GM12878 (cell line): ENCODE data around the gene NMT1.
A peak's percentile ranks its signal among the peaks of the same experiment; 100 is the strongest.

Experiments
- CEBPB ChIP-seq, 2 experiments: fragments of 150-350 bp in 1 of 2; IDR thresholded peaks; 2 replicates each; pipeline ENCODE4 v1.6.1; 2012 to 2014; ENCODE audit warnings: low read depth in 2 of 2, low read length in 2 of 2, borderline replicate concordance in 1 of 2, inconsistent platforms in 1 of 2
- CREM ChIP-seq: IDR thresholded peaks from 2 replicates; pipeline ENCODE4 v1.6.1; 2014; ENCODE audit warnings: antibody characterized with exemption, low read depth
- CTCF ChIP-seq, 3 experiments: IDR thresholded peaks in 2 of 3; conservative IDR thresholded peaks in 1 of 3; 2 replicates each; pipeline ENCODE4 v1.5.1; 2011; ENCODE audit warnings: low read depth in 3 of 3, low read length in 3 of 3, mild to moderate bottlenecking in 3 of 3, control low read depth in 2 of 3, moderate library complexity in 2 of 3, inconsistent platforms in 1 of 3, mixed read lengths in 1 of 3; ENCODE audit not compliant: control insufficient read depth in 2 of 3, insufficient read depth in 1 of 3; ENCODE audit errors: extremely low read depth in 1 of 3
- MAX ChIP-seq: IDR thresholded peaks from 2 replicates; pipeline ENCODE4 v1.6.1; 2012; ENCODE audit warnings: low read depth, low read length, improper control_type of control experiment
- POLR2A ChIP-seq: IDR thresholded peaks from 2 replicates; pipeline ENCODE4 v1.6.1; 2011; ENCODE audit warnings: low read depth, mild to moderate bottlenecking, low read length
- SRF ChIP-seq, 2 experiments: IDR thresholded peaks; 2 replicates each; pipeline ENCODE4 v1.6.1; 2011; ENCODE audit warnings: low read depth in 2 of 2, low read length in 2 of 2, mild to moderate bottlenecking in 1 of 2, moderate library complexity in 1 of 2
- TAF1 ChIP-seq: IDR thresholded peaks from 2 replicates; pipeline ENCODE4 v1.6.1; 2011; ENCODE audit warnings: mild to moderate bottlenecking, low read depth, low read length, borderline replicate concordance
- TF ChIP-seq, protein P1 (sequence below): IDR thresholded peaks from 2 replicates; pipeline ENCODE4 v1.6.1; 2012; ENCODE audit warnings: low read length, inconsistent platforms

DNA sequence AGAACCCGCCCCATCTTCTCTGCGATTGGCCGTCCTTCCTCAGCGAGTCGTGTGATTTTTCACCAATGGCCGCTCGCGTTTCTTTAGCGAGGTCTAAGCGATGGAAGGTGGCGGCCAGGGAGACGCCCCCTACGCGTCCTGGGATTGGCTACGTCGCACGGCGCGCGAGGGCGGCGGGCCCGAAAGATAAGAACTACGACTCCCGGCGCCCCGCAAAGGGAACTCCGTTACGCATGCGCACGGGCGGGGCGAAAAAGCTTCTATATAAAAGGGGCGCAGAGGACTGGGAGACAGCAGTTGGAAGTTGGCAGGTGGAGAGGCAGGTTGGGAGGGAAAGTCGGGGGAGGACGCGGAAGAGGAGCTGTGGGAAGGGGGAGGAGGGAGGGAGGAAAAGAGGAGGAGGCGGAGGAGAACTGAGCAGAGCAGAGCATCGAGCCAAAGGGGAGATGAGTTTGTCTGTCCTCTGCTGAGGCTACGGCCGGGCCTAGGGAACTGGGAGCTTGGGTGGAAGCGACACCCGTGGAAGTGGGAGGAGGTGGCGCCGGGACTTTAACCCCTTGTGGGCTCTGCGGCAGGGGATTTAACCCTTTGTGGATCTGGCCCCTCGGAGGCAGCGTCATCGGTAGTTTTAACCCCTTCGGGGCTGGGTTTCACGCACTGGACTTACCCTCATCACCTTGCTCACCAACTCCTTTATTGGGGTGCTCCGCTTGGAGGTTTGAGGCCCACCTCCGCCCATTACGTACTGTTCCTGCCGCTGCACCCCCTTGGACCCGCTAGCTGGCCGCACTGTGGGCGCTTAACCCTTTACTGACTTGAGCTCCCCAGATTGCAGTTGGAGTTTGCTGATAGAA lies 87.3 kb downstream of the NMT1 start, which contains the start of gene HEXIM1:
- TF ChIP-seq MAX (peak; percentile 49; the same call in 1 of the 2 replicates), TAF1 (peak; percentile 99), CEBPB (IDR thresholded peaks at IDR 0.05; ENCODE audit: borderline replicate concordance in 1 of 2, low read depth in 2 of 2, low read length in 2 of 2) (0 out of 4 replicates have a peak, but pooled peaks of 1 of the 2 experiments have one; percentile 10), CREM (no peak; the same call in none of the 2 replicates), POLR2A (peak; percentile 100), CTCF (IDR thresholded peaks at IDR 0.05 in 2 of 3, conservative IDR thresholded peaks at IDR 0.05 in 1 of 3; ENCODE audit: control insufficient read depth in 2 of 3, extremely low read depth in 1 of 3, insufficient read depth in 1 of 3, low read depth in 3 of 3, low read length in 3 of 3) (no peak), SRF (IDR thresholded peaks at IDR 0.05; ENCODE audit: low read depth in 2 of 2, low read length in 2 of 2) (peak in 1 of 2 experiments; percentile 49; a peak in 1 of 4 replicates)
- TF ChIP-seq, protein P1, sequence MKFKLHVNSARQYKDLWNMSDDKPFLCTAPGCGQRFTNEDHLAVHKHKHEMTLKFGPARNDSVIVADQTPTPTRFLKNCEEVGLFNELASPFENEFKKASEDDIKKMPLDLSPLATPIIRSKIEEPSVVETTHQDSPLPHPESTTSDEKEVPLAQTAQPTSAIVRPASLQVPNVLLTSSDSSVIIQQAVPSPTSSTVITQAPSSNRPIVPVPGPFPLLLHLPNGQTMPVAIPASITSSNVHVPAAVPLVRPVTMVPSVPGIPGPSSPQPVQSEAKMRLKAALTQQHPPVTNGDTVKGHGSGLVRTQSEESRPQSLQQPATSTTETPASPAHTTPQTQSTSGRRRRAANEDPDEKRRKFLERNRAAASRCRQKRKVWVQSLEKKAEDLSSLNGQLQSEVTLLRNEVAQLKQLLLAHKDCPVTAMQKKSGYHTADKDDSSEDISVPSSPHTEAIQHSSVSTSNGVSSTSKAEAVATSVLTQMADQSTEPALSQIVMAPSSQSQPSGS, result no peak
